ENCODE data around the gene EMC9.

DNA sequence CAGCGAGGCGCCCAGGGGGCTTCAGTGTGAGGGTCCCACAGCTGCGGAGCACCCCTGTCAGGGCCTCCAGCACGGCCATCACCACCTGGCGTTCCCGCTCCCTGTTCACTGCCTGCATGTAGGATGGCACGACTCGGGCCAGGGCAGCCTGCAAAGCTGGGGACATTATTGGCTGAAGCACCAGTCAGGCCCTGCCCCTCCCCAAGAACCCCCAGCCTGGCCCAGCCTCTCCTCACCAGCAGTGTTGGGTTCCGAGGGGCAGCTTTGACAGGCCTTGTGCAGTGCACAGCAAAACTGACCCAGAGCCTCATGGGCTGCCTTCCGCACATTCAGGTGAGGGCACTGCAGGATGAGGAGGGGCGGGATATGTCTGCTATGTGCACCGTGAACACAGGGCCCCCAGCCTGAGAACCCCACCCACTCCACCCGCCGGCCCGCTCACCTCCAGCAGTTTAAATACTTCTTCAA is 41.7 kb upstream of the EMC9 start:
- TF ChIP-seq, protein P1, sequence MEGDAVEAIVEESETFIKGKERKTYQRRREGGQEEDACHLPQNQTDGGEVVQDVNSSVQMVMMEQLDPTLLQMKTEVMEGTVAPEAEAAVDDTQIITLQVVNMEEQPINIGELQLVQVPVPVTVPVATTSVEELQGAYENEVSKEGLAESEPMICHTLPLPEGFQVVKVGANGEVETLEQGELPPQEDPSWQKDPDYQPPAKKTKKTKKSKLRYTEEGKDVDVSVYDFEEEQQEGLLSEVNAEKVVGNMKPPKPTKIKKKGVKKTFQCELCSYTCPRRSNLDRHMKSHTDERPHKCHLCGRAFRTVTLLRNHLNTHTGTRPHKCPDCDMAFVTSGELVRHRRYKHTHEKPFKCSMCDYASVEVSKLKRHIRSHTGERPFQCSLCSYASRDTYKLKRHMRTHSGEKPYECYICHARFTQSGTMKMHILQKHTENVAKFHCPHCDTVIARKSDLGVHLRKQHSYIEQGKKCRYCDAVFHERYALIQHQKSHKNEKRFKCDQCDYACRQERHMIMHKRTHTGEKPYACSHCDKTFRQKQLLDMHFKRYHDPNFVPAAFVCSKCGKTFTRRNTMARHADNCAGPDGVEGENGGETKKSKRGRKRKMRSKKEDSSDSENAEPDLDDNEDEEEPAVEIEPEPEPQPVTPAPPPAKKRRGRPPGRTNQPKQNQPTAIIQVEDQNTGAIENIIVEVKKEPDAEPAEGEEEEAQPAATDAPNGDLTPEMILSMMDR (IDR thresholded peaks at IDR 0.05 in 4 of 5, conservative IDR thresholded peaks at IDR 0.05 in 1 of 5): no peak
- TF ChIP-seq POLR2A (IDR thresholded peaks at IDR 0.05): no peak
